Coronary artery (tissue), 2 donors: Measurements from ENCODE around the gene ENO2.
A peak's percentile ranks its signal among the peaks of the same experiment; 100 is the strongest.

Source experiments
- DNase-seq: peaks from one replicate; pipeline ENCODE4 v3.0.0-alpha.2; 2017; ENCODE audit warnings: low spot score
- H3K27ac ChIP-seq, 2 donors: fragments of 200-600 bp; sonication (generic); one replicate each; pipeline ENCODE4 v1.5.1; 2016 to 2019
- H3K4me3 ChIP-seq: fragments of 200-600 bp; sonication (generic); 2 replicates; pipeline ENCODE4 v1.5.1; 2016; ENCODE audit warnings: mild to moderate bottlenecking, moderate library complexity
- TF ChIP-seq, protein P1 (sequence below): fragments of 200-600 bp; sonication (generic); IDR thresholded peaks from one replicate; pipeline ENCODE4 v1.5.1; 2019; ENCODE audit warnings: antibody characterized with exemption

Gene ENO2

DNA sequence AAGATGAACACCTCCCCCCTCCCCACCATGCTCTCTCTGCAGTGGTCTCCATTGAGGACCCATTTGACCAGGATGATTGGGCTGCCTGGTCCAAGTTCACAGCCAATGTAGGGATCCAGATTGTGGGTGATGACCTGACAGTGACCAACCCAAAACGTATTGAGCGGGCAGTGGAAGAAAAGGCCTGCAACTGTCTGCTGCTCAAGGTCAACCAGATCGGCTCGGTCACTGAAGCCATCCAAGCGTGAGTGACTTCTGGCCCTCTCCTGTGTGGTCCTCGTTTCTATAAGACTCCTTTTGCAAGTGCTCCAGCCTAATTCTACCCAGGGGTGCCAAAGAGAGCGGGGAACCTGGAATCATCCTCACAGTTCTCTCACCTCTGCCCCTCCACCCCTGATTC lies 7.2 kb downstream of the ENO2 start:
- DNase-seq: no peak

DNA sequence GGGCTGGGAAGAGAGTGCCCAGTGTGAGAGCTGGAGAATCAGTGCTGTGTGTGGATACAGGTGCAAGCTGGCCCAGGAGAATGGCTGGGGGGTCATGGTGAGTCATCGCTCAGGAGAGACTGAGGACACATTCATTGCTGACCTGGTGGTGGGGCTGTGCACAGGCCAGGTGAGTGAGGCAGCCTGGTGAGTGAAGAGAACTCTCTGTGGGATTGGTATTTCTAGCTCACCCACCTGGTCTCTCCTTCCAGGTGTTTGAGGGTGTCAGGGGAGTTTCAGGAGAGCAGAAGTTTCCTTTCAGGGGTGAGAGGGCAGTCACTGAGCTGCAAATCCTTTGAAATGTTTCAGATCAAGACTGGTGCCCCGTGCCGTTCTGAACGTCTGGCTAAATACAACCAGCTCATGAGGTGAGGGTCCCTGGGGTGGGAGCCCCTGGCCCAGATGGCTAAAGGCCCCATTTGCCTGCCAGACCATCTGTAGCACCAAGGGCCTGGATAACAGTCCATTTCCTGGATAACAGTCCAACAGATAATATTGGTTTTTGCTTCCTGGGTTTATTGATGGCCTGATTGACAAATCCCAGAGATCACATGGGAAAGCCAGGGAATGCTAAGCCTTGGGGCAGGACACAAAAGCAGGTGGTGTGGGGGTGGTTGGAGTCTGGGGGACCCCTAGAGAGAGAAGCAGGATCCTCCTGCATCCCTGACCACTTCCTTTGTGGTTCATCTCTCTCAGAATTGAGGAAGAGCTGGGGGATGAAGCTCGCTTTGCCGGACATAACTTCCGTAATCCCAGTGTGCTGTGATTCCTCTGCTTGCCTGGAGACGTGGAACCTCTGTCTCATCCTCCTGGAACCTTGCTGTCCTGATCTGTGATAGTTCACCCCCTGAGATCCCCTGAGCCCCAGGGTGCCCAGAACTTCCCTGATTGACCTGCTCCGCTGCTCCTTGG lies 7.9 kb downstream of the ENO2 start:
- DNase-seq: no peak
- H3K27ac ChIP-seq: peak overlapping the region in 1 of 2 donors; percentile 28
- no peak overlapping the region for H3K4me3 ChIP-seq
- TF ChIP-seq, protein P1, sequence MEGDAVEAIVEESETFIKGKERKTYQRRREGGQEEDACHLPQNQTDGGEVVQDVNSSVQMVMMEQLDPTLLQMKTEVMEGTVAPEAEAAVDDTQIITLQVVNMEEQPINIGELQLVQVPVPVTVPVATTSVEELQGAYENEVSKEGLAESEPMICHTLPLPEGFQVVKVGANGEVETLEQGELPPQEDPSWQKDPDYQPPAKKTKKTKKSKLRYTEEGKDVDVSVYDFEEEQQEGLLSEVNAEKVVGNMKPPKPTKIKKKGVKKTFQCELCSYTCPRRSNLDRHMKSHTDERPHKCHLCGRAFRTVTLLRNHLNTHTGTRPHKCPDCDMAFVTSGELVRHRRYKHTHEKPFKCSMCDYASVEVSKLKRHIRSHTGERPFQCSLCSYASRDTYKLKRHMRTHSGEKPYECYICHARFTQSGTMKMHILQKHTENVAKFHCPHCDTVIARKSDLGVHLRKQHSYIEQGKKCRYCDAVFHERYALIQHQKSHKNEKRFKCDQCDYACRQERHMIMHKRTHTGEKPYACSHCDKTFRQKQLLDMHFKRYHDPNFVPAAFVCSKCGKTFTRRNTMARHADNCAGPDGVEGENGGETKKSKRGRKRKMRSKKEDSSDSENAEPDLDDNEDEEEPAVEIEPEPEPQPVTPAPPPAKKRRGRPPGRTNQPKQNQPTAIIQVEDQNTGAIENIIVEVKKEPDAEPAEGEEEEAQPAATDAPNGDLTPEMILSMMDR: no peak

More for the DNA sequence above, 7.2 kb downstream of the ENO2 start:
- Histone ChIP-seq H3K27ac (no peak overlapping the region), H3K4me3 (no peak overlapping the region)
- TF ChIP-seq, protein P1: no peak

DNA sequence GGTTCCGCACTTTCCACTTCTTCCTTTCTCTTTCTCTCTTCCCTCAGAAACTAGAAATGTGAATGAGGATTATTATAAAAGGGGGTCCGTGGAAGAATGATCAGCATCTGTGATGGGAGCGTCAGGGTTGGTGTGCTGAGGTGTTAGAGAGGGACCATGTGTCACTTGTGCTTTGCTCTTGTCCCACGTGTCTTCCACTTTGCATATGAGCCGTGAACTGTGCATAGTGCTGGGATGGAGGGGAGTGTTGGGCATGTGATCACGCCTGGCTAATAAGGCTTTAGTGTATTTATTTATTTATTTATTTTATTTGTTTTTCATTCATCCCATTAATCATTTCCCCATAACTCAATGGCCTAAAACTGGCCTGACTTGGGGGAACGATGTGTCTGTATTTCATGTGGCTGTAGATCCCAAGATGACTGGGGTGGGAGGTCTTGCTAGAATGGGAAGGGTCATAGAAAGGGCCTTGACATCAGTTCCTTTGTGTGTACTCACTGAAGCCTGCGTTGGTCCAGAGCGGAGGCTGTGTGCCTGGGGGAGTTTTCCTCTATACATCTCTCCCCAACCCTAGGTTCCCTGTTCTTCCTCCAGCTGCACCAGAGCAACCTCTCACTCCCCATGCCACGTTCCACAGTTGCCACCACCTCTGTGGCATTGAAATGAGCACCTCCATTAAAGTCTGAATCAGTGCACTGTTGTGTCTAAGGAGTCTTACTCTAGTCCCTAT lies 8.8 kb downstream of the ENO2 start:
- H3K4me3 ChIP-seq: no peak overlapping the region
- TF ChIP-seq, protein P1: no peak
- H3K27ac ChIP-seq: peak overlapping the region in 1 of 2 donors; percentile 28
- no peak for DNase-seq

- H3K4me3 ChIP-seq: peak overlapping the region; percentile 96
- H3K27ac ChIP-seq: peak overlapping the region; percentile 98 to 100
- TF ChIP-seq, protein P1: no peak
- DNase-seq: no peak
Measured at GRCh38 chr12:6923851-6924250, 9.5 kb downstream of the ENO2 start.

DNA sequence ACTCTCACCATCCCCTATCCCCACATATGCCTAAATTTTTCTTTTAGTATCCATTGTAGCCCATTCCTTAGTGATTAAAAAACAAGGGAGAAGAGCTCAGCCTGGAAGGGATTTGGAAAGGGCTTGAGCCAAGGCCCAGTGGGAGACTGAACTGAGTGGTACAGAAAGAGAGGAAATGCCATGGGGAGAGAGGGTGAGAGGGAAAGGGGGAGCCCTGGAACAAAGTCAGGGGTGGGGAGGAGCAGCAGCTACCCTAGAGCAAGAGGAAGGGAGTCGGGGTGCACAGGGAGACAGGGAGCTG lies 10.8 kb downstream of the ENO2 start:
- Histone ChIP-seq H3K27ac (peak overlapping the region; percentile 98 to 100), H3K4me3 (peak overlapping the region; percentile 96)
- DNase-seq: no peak
- TF ChIP-seq, protein P1: no peak

GRCh38 chr12:6925540-6926279 lies 11.3 kb downstream of the ENO2 start:
- peak overlapping the region; percentile 98 to 100 for H3K27ac ChIP-seq
- peak overlapping the region; percentile 96 for H3K4me3 ChIP-seq
- peak; percentile 89 for DNase-seq
- TF ChIP-seq, protein P1: no peak
